Lower lobe of right lung (tissue), 2 donors: Measurements from ENCODE around the gene TRPC4AP. TPM values are rescaled to one million over a fixed set of nuclear protein-coding genes. Genes with fewer than 3 reads are reported as not detected.

Experiments used
- ATAC-seq, 2 donors: fragments of 200-7000 bp; cut with Tn5 transposase; one replicate each; pipeline ENCODE4 v1.9.1; 2020 to 2022; ENCODE audit warnings: mild to moderate bottlenecking in 2 of 2, moderate library complexity in 2 of 2
- DNase-seq: peaks from one replicate; pipeline ENCODE4 v3.0.0-alpha.2; 2020
- H3K27ac ChIP-seq: fragments of 200-600 bp; one replicate; pipeline ENCODE4 v1.8.0; 2022
- H3K27me3 ChIP-seq: fragments of 200-600 bp; one replicate; pipeline ENCODE4 v1.8.0; 2022; ENCODE audit warnings: low read depth
- H3K36me3 ChIP-seq: fragments of 200-600 bp; one replicate; pipeline ENCODE4 v1.8.0; 2022; ENCODE audit warnings: mild to moderate bottlenecking
- H3K4me1 ChIP-seq: fragments of 200-600 bp; one replicate; pipeline ENCODE4 v1.8.0; 2022
- H3K4me3 ChIP-seq: fragments of 200-600 bp; one replicate; pipeline ENCODE4 v1.8.0; 2022; ENCODE audit warnings: mild to moderate bottlenecking
- H3K9me3 ChIP-seq: fragments of 200-600 bp; one replicate; pipeline ENCODE4 v1.8.0; 2022
- CTCF ChIP-seq: fragments of 200-600 bp; IDR thresholded peaks from one replicate; pipeline ENCODE4 v1.8.0; 2022; ENCODE audit warnings: antibody characterized with exemption, mild to moderate bottlenecking
- intact Hi-C: fragments of 100-400 bp; cut with DNase I; formaldehyde crosslinking; loops from one replicate; pipeline ENCODE4 v1.11.0; 2022
- total RNA-seq: library from RNA; stranded (reverse); fragmentation: NEBNext Ultra II Directional; extraction: Animal tissue kit (Norgen Biotek cat#: 25700); gene quantifications from one replicate; pipeline ENCODE4 v1.2.1, GENCODE V29; 2021
- donor health status: DM: no; HTN: yes; CAD: no; lungs with severe emphysema.

Gene TRPC4AP
- total RNA-seq, 1 donor from 2014 or later, result 63.2 TPM

- Histone ChIP-seq H3K27me3 (no peaks in the 10 kb centered on the region), H3K27ac (no peak overlapping the region), H3K4me3 (no peak overlapping the region), H3K36me3 (peaks cover 94% of the 10 kb centered on the region), H3K9me3 (no peaks in the 10 kb centered on the region), H3K4me1 (no peaks in the 10 kb centered on the region)
- no peak for TF ChIP-seq CTCF
- ATAC-seq (no peak), DNase-seq (no peak)
- intact Hi-C loops, result no loop called here
Measured at GRCh38 chr20:35000922-35001595, 91.5 kb downstream of the TRPC4AP start.

GRCh38 chr20:35000311-35000921 lies 92.2 kb downstream of the TRPC4AP start:
- DNase-seq, result no peak
- Histone ChIP-seq H3K9me3 (no peaks in the 10 kb centered on the region), H3K36me3 (peaks cover 94% of the 10 kb centered on the region), H3K4me1 (no peaks in the 10 kb centered on the region), H3K4me3 (no peak overlapping the region), H3K27ac (no peak overlapping the region), H3K27me3 (no peaks in the 10 kb centered on the region)
- no peak for ATAC-seq
- intact Hi-C loops, result no loop called here
- no peak for TF ChIP-seq CTCF

- TF ChIP-seq CTCF, result no peak
Measured at GRCh38 chr20:34999782-35000181, 92.8 kb downstream of the TRPC4AP start.

GRCh38 chr20:34999021-34999451 lies 93.6 kb downstream of the TRPC4AP start:
- no peak for TF ChIP-seq CTCF
- Histone ChIP-seq H3K27me3 (no peaks in the 10 kb centered on the region), H3K36me3 (peaks cover 93% of the 10 kb centered on the region), H3K4me3 (no peak overlapping the region), H3K27ac (no peak overlapping the region), H3K4me1 (no peaks in the 10 kb centered on the region), H3K9me3 (no peaks in the 10 kb centered on the region)
- DNase-seq (no peak), ATAC-seq (no peak)
- intact Hi-C loops, result no loop called here

More at GRCh38 chr20:34999782-35000181, 92.8 kb downstream of the TRPC4AP start:
- Histone ChIP-seq H3K36me3 (peaks cover 94% of the 10 kb centered on the region), H3K4me3 (no peak overlapping the region), H3K9me3 (no peaks in the 10 kb centered on the region), H3K27me3 (no peaks in the 10 kb centered on the region), H3K27ac (no peak overlapping the region), H3K4me1 (no peaks in the 10 kb centered on the region)
- ATAC-seq, result no peak
- DNase-seq, result no peak
- intact Hi-C loops, result no loop called here

- Histone ChIP-seq H3K9me3 (no peaks in the 10 kb centered on the region), H3K36me3 (peaks cover 93% of the 10 kb centered on the region), H3K27me3 (no peaks in the 10 kb centered on the region), H3K27ac (no peak overlapping the region), H3K4me3 (no peak overlapping the region), H3K4me1 (no peaks in the 10 kb centered on the region)
- ATAC-seq (no peak), DNase-seq (no peak)
- intact Hi-C loops, result no loop called here
- TF ChIP-seq CTCF, result no peak
Measured at GRCh38 chr20:34998331-34998950, 94.2 kb downstream of the TRPC4AP start.
